GM20431 (cell line): ENCODE data around the gene HCN4.
"Not testable (repeated sequence)": the region's sequence is repeated elsewhere in the genome, so short reads cannot be mapped to it uniquely, and the experiment has no call there.

ENCODE experiments used
- in situ Hi-C: fragments of 300-500 bp; cut with MseI, MboI; formaldehyde crosslinking; loops from one replicate; pipeline ENCODE4 v1.15.0; 2020; ENCODE audit warnings: low sequenced_read_pairs; ENCODE audit not compliant: unreplicated experiment

Gene HCN4

DNA sequence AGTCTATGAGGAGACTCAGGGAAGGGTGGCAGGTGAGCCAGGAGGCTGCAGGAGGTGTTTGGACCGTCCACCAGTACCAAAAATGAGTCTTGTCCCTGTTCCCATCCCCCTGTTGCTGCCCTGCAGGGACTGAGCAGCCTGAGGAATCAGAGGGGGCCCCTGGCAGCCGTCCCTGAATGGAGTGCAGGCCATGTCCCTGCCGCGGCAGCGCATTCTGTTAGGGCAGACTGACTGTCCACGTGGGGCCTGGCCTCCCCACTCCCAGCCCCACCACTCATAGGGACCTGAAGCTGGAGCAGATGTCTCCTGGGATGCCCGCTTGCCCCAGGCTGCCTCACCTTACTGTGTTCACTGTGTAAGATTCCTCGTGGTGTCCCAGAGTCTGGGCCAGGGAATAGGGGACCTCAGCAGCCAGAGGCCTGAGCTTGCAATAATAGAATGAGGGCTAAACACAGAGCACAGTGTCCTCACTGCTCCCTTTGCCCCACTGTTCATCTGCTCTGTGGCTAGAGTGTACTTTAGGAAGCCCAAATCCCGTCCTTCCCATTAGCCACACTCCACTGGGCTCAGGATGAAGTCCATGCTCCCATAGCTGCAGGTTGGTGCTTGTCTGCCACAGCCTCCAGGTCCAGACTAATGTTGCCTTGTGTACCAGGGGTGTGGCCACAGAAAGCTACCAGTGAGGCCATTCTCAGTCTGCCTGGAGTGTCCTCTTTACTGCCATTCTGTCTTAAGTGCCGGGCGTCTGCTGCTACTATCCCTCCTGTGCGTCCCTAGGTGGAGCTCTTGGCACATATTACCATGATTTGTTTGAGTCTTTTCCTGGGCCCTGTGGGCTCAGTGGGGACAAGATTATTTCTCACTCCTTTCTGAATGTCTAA is 63.2 kb downstream of the HCN4 start:
- in situ Hi-C loops: no loop called here

DNA sequence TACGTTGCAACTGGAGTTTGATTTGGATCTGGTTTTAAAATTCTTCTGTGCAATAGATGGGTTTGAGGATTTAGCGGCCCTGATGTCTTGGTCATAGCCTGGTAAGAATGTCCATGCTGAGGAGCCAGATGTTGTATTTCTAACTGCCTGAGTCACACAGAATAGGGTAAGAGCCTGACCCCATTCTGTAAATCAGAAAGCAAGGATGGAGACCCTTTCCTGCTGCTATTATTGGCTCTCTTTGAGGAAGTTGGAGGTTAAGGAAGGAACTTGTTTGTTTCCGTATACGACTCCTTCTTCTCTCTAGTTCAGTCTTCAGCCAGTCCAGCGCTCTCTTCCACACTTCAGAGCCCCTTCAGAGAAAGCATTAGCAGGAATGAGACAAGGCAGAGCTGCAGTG is 65.1 kb downstream of the HCN4 start:
- in situ Hi-C loops: no loop called here

DNA sequence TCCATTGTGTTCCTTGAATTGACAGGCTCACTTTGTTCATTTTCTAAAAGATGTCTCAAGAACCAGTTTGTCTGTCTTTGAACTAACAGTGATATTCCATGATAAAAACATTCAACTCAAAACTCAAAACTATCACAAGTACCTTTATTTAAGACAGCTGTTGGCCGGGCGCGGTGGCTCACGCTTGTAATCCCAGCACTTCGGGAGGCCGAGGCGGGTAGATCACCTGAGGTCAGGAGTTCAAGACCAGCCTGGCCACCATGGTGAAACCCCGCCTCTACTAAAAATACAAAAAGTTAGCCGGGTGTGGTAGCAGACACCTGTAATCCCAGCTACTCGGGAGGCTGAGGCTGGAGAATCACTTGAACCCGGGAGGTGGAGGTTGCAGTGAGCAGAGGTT is 68.5 kb downstream of the HCN4 start:
- in situ Hi-C loops: not testable (repeated sequence)

GRCh38 chr15:73298522-73299245 is 70.1 kb downstream of the HCN4 start:
- in situ Hi-C loops: loop anchor here (25.0 kb wide), 1 partner anchor 389 kb away; the partner anchor contains the start of gene CD276

- in situ Hi-C loops: loop anchor here (25.0 kb wide), 1 partner anchor 391 kb away; the partner anchor contains the start of gene CD276
These were observed 72.0 kb downstream of the HCN4 start for GRCh38 chr15:73296609-73297353.

DNA sequence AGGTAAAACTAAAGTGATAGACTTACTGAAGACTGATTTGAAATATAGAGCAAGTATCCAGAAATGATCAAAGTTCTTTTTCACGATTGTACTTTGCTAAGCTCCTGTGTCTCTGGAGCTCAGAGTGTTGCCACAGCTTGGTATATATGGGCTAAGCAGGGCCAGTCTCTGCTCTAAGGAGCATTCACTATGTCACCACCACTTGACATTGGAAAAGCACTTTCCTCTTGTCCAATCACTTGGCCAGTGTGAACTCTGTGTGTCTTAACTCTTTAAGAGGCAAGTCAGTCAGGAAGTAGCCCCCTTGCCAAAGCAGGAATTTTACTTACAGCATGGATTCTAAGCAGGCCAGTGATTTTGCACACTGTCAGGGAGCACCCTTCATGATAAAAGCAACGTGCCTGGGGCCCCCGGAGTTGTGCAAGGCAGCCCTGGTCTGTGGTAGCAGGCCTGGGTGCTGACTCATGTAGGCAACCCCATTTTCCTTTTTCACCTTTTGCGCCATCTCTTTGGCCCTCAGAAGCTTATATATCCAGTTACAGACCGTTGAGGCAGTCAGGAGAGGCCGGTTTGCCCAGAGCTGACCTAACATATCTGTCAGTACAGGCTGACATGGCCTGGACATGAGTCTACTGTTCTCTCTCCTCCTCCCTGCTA is 73.0 kb downstream of the HCN4 start:
- in situ Hi-C loops: loop anchor here (25.0 kb wide), 1 partner anchor 392 kb away; the partner anchor contains the start of gene CD276

DNA sequence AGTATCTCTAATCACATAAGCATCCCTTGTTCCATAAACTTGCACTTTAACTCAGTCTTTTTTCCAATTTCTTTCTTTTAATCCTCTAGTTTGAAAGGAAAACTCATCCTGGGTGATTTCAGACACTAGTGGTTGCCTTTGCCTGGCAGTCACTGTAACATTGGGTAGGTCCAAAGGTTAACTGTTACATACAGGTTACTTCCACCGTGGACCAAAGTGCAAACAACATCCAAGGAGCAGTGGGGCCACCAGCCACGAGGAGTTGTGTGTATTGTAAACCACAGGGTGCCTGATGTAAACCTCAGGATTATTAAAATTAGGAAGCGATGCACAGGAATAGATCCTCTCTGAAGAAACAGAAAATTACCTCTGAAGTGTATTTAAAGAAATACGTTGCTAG is 75.0 kb downstream of the HCN4 start:
- in situ Hi-C loops: loop anchor here (25.0 kb wide), 1 partner anchor 394 kb away; the partner anchor contains the start of gene CD276

GRCh38 chr15:73291441-73291840 is 77.3 kb downstream of the HCN4 start:
- in situ Hi-C loops: loop anchor here (25.0 kb wide), 1 partner anchor 396 kb away; the partner anchor contains the start of gene CD276

GRCh38 chr15:73287019-73287418 is 81.7 kb downstream of the HCN4 start:
- in situ Hi-C loops: loop anchor here (25.0 kb wide), 1 partner anchor 400 kb away; the partner anchor contains the start of gene CD276

DNA sequence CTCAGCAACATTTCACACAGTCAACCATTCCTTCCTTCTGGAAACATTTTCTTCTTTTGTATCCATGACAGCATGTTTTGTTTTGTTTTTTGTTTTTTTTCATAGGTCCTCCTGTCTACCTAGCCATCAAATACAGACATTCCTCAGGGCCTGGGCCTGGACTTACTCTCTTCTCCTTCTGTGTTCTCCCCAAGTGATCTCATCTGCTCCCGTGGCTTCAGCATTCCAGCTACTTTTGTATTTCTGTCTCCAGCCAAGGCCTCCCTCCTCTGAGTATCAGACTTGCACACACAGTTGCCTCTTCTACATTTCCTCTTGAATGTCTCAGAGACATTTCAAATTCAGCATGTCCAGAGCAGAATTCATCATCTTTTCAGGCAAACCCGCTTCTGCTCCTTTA is 82.4 kb downstream of the HCN4 start:
- in situ Hi-C loops: loop anchor here (25.0 kb wide), 1 partner anchor 401 kb away; the partner anchor contains the start of gene CD276

DNA sequence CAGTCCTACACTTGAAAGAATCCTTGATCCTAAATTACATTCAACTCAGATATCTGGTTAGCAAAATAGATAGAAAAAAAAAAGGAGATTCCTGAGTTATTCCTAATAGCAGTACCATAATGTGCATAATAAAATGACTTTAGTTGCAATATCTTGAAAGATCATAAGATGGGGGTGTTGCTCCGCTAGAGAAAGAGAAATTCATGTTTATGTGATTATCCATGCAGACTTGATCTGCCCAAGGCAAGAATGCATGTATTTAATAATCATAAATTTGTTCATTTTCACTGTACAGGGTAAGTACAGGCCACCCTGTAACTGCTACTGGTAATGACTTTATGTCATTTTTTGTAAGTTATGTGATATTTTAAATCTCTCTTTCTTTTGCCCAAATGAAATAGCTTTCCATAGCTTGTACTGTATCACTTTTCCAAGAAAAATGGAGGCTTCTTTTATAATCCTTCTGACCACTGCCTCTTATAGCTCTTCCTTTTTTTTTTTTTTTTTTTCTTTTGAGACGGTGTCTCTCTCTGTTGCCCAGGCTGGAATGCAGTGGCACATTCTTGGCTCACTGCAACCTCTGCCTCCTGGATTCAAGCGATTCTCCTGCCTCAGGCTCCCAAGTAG is 84.6 kb downstream of the HCN4 start:
- in situ Hi-C loops: loop anchor here (25.0 kb wide), 1 partner anchor 403 kb away; the partner anchor contains the start of gene CD276

GRCh38 chr15:73283366-73283962 is 85.3 kb downstream of the HCN4 start:
- in situ Hi-C loops: loop anchor here (25.0 kb wide), 1 partner anchor 404 kb away; the partner anchor contains the start of gene CD276

DNA sequence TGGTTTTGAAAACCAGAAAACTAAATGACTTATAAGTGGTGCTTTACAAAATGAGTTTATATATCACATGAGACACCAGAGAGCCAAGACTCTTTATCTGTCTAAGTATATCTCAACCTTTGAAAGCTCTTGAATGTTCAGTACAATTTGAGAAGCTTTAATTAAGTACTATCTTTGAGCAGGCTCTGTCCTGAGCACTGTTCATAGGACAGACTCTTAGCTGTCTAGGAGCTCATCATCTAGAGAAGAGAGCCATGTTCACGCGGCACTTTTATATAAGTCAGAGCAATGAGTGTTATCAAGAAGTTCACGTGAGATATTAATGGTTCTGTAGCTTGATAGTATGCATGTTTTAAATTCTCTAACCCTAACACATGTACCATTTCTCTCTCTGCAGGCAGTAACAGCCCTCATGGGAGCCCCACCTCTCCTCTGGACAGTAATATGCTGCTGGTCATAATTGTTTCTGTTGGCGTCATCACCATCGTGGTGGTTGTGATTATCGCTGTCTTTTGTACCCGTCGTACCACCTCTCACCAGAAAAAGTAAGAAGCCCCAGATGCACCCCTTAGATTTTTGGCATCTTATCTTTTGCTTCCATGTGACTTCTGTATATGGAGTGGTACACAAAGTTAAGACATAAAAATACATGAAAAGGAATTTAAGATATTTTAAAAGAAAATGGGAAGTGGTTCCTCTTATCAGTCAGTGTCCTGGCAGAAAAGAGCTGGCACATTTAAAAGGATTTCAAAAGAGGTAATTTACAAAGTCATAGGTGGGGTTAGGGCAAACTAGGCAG is 86.0 kb downstream of the HCN4 start:
- in situ Hi-C loops: loop anchor here (25.0 kb wide), 1 partner anchor 405 kb away; the partner anchor contains the start of gene CD276

DNA sequence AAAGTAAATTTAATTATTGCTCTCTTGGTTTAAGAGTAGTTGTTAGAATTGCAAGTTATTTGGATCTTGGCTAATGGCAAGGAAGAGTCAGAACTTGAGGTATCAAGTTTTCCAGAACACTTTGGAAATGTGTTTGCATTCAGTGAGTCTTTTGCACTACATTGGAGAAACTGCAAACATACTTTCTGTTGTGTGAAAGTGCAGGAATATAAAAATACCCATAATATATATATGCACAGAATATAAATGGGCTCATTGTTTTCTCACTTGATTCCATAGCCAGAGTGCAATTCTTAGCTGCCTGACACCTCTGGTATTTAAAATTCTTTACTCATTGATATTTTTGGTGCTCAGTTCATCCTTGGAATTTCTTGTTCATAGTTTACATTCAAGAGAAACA is 92.9 kb downstream of the HCN4 start:
- in situ Hi-C loops: loop anchor here (25.0 kb wide), 1 partner anchor 411 kb away; the partner anchor contains the start of gene CD276

DNA sequence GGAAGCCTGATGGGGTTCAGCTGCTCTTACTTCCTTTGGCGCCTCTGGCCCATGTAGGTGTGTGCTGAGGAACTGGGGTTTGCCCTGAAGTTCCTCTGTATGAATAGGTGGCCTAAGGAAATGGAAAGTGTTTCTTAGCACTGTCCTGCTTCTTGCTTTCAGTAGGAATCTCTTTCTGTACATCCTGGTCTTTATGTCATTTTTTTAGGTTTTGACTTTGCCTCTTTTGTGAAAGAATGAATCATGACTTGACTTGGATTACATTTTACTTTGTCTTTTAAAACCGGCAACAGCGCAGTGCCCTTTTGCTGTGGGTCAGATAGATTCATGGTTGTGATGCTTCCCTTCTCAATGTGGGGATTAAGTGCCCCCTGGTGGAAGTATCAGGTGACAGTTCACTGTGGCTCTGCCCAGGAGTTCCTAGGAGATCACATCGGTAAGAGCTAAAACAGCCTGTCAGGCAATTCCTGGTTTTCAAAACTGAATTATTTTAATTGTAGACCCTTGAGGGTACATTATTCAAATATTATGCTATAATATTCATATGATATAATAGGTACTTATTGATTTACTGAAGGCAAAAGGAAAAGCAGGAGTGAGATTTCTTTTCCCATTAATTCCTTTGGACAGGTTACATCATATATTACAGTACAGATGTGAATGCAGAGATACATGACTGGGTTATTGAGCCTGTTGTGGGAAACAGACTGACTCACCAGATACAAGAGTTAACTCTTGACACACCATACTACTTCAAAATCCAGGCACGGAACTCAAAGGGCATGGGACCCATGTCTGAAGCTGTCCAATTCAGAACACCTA is 95.4 kb downstream of the HCN4 start:
- in situ Hi-C loops: no loop called here

DNA sequence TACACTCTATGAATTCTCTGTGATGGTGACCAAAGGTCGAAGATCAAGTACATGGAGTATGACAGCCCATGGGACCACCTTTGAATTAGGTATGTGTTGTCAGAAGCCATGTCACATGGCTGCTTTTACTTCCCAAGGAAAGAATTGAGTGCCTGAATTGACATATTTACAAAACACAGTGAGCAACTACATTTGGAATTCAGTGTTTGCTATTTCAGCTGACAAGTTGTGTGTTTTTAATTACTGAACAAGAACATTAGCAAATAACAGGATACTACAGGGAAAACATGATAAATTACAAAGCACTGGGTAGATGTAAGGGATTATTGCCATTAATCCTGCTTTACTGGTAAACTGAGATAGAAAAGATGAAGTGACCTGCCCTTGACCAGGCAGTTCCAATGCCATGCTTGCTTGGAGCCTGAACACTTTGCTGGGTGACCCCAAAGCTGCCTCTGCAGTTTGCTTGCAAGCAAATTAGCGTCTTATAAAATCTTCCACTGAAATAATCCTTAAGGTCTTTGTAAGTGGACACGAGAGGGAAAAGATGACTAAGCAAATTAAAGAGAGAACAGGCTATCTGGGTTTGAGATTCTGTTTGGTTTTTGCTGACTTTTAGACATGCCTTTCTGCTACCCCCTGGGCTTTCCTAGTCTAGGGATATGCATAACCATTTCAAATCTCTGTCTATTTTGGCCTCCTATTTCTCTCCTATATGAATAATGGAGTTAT is 98.2 kb downstream of the HCN4 start:
- in situ Hi-C loops: no loop called here
